HG03520 (cell line): ENCODE data around the gene MRPS16.

Experiments used
- ATAC-seq: cut with Tn5 transposase; IDR thresholded peaks from one replicate; pipeline ENCODE4 v1.9.1; 2021; ENCODE audit warnings: mild to moderate bottlenecking, moderate library complexity; ENCODE audit not compliant: unreplicated experiment

Gene MRPS16

DNA sequence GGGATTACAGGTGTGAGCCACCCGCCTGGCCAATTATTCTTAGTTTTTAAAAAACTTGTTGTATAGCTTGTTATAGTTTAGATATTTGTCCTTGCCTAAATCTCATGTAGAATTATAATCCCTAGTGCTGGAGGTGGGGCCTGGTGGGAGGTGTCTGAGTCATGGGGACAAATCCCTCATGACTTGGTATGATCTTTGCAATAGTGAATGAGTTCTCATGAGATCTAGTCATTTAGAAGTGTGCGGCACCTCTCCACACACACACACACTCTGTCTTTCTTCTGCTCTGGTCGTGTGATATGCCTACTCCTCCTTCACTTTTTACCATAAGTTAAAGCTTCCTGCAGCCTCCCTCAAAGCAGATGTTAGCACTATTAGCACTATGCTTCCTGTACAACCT, 47.4 kb downstream of the MRPS16 start:
- no peak for ATAC-seq
